NT2/D1 (cell line): Measurements from ENCODE around the gene MBTPS1.

ENCODE experiments used
- SUZ12 ChIP-seq: IDR thresholded peaks from 2 replicates; pipeline ENCODE4 v1.6.1; 2011; ENCODE audit not compliant: insufficient read length, insufficient read depth; ENCODE audit errors: extremely low read depth
- YY1 ChIP-seq: IDR thresholded peaks from 2 replicates; pipeline ENCODE4 v1.6.1; 2011; ENCODE audit not compliant: insufficient read length, insufficient read depth
- ZNF274 ChIP-seq: IDR thresholded peaks from 2 replicates; pipeline ENCODE4 v1.6.1; 2011; ENCODE audit warnings: mild to moderate bottlenecking, low read depth, low read length

DNA sequence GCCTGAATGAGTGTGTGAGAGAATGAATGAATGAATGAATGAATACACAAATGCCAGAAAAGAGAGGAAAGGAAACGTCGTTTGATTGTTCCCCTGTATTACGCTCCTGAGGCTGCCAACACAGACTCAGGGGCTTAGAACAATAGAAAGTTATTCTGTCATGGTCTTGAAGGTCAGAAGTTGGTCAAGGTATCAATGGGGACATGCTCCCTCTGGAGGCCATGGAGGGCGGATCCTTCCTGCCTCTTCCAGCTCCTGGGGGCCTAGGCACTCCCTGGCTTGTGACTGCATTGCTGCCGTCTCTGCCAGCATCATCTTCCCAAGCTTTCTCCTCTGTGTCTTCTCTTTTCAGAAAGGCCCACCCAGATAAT is 72.6 kb downstream of the MBTPS1 start:
- TF ChIP-seq ZNF274 (no peak), SUZ12 (no peak), YY1 (no peak)
